DOHH2 (cell line): ENCODE measurements around the gene RAPGEF1.

Source experiments
- EZH2phosphoT487 ChIP-seq: fragments of 200-600 bp; sonication (generic); IDR thresholded peaks from 2 replicates; pipeline ENCODE4 v1.6.1; 2017; ENCODE audit warnings: borderline replicate concordance, mild to moderate bottlenecking, antibody characterized with exemption, low read length, moderate library complexity, mixed read lengths
- TF ChIP-seq, protein P1 (sequence below): fragments of 200-600 bp; sonication (generic); IDR thresholded peaks from one replicate; pipeline ENCODE4 v1.5.1; 2014; ENCODE audit warnings: antibody characterized with exemption, mild to moderate bottlenecking, low read depth, low read length; ENCODE audit not compliant: poor library complexity, severe bottlenecking

DNA sequence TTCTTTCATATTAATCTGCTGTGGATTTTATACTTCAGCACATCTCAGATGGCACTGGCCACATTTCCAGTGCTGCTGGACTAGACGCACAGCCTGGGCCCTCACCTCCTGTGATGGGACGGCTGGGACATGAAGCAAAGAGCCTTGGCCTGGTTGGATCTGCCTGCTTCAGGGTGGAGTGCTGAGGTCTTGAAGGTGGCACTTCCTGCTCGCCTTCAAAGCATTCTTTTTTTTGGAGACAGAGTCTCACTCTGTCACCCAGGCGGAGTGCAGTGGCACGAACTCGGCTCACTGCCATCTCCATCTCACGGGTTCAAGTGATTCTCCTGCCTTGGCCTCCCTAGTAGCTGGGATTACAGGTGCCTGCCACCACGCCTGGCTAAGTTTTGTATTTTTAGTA is 73.1 kb downstream of the RAPGEF1 start:
- no peak for TF ChIP-seq EZH2phosphoT487
- TF ChIP-seq, protein P1, sequence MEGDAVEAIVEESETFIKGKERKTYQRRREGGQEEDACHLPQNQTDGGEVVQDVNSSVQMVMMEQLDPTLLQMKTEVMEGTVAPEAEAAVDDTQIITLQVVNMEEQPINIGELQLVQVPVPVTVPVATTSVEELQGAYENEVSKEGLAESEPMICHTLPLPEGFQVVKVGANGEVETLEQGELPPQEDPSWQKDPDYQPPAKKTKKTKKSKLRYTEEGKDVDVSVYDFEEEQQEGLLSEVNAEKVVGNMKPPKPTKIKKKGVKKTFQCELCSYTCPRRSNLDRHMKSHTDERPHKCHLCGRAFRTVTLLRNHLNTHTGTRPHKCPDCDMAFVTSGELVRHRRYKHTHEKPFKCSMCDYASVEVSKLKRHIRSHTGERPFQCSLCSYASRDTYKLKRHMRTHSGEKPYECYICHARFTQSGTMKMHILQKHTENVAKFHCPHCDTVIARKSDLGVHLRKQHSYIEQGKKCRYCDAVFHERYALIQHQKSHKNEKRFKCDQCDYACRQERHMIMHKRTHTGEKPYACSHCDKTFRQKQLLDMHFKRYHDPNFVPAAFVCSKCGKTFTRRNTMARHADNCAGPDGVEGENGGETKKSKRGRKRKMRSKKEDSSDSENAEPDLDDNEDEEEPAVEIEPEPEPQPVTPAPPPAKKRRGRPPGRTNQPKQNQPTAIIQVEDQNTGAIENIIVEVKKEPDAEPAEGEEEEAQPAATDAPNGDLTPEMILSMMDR: no peak
